Mesothelial cell of epicardium (in vitro differentiated cells): ENCODE data around the gene SERPINF2. TPM values are rescaled to one million over a fixed set of nuclear protein-coding genes. Genes with fewer than 3 reads are reported as not detected.

Experiments
- DNase-seq, 2 experiments: peaks; one replicate each; pipeline ENCODE4 v3.0.0; 2021; ENCODE audit warnings: low spot score in 2 of 2; ENCODE audit not compliant: unreplicated experiment in 2 of 2
- H3K27ac Mint-ChIP-seq: 2 replicates; pipeline ENCODE4 v1.8.0; 2021; ENCODE audit warnings: mixed read lengths
- H3K27me3 Mint-ChIP-seq: 2 replicates; pipeline ENCODE4 v1.8.0; 2021; ENCODE audit warnings: low read depth, mixed read lengths
- H3K36me3 Mint-ChIP-seq: 2 replicates; pipeline ENCODE4 v1.8.0; 2021; ENCODE audit warnings: mixed read lengths
- H3K4me1 Mint-ChIP-seq: 2 replicates; pipeline ENCODE4 v1.8.0; 2021; ENCODE audit warnings: mixed read lengths
- H3K4me3 Mint-ChIP-seq: 2 replicates; pipeline ENCODE4 v1.8.0; 2021; ENCODE audit warnings: mild to moderate bottlenecking, moderate library complexity, mixed read lengths
- H3K9me3 Mint-ChIP-seq: 2 replicates; pipeline ENCODE4 v1.8.0; 2021; ENCODE audit warnings: mixed read lengths
- total RNA-seq: library from RNA; stranded (reverse); gene quantifications from 3 replicates; pipeline ENCODE4 v1.2.1, GENCODE V29; 2021
- TF ChIP-seq, protein P1 (sequence below): fragments of 200-600 bp; sonication (generic); IDR thresholded peaks from one replicate; pipeline ENCODE4 v1.5.0; 2021; ENCODE audit warnings: antibody characterized with exemption; ENCODE audit not compliant: unreplicated experiment

Gene SERPINF2
- total RNA-seq, 1 donor from 2014 or later = 0.63 TPM

DNA sequence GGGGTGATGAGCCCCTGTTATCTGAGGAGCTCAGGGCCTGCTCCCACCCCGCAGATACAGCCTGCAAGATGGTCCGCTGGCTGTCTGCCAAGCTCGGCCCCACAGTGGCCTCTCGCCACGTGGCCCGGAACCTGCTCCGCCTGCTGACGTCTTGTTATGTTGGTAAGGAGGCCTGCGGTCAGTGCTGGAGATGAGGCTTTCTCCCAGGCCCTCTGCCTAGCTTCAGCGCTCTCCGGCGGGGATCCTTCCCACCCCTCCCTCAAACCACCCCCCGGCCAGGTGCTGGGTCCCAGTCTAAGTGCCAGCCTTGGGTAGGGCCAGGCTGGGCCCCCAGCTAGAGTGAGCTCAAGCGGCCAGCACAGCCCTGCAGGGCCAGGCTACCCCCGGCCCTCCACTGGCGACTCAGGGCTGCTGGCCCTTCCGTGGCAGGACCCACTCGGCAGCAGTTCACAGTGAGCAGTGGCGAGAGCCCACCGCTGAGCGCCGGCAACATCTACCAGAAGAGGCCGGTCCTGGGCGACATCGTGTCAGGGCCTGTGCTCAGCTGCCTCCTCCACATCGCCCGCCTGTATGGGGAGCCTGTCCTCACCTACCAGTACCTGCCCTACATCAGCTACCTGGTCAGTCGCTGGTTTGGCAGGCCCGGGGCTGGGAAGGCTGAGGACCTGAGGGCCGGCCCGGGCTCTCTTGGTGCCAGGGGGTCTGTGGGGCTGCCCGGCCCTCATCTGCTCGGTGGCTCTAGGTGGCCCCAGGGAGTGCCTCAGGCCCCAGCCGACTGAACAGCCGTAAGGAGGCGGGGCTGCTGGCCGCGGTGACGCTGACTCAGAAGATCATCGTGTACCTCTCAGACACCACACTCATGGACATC, 12.1 kb upstream of the SERPINF2 start:
- Mint-ChIP-seq H3K27ac (peak overlapping the region; percentile 34), H3K4me1 (peaks cover 7% of the 10 kb centered on the region), H3K4me3 (no peak overlapping the region), H3K9me3 (no peaks in the 10 kb centered on the region), H3K27me3 (no peaks in the 10 kb centered on the region), H3K36me3 (peaks cover 12% of the 10 kb centered on the region)
- DNase-seq = peak in 1 of 2 experiments; percentile 65
- TF ChIP-seq, protein P1, sequence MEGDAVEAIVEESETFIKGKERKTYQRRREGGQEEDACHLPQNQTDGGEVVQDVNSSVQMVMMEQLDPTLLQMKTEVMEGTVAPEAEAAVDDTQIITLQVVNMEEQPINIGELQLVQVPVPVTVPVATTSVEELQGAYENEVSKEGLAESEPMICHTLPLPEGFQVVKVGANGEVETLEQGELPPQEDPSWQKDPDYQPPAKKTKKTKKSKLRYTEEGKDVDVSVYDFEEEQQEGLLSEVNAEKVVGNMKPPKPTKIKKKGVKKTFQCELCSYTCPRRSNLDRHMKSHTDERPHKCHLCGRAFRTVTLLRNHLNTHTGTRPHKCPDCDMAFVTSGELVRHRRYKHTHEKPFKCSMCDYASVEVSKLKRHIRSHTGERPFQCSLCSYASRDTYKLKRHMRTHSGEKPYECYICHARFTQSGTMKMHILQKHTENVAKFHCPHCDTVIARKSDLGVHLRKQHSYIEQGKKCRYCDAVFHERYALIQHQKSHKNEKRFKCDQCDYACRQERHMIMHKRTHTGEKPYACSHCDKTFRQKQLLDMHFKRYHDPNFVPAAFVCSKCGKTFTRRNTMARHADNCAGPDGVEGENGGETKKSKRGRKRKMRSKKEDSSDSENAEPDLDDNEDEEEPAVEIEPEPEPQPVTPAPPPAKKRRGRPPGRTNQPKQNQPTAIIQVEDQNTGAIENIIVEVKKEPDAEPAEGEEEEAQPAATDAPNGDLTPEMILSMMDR = no peak

DNA sequence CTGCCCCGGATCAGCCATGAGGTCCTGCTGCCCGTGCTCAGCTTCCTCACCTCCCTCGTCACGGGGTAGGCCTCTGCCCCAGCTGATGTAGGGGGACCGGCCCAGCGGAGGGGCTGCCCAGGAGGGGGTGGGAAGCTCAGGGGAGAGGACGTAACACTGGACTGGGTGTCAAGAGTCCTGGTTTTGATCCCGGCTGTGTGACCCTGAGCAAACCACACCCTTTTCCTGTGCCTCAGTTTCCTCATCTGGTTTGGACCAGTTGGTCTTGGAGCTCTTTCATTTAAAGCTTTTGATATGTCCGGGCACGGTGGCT, 11.5 kb upstream of the SERPINF2 start:
- DNase-seq = no peak
- Mint-ChIP-seq H3K27me3 (no peaks in the 10 kb centered on the region), H3K9me3 (no peaks in the 10 kb centered on the region), H3K4me1 (peaks cover 8% of the 10 kb centered on the region), H3K36me3 (peaks cover 12% of the 10 kb centered on the region), H3K4me3 (no peak overlapping the region), H3K27ac (no peak overlapping the region)
- TF ChIP-seq, protein P1 = no peak

DNA sequence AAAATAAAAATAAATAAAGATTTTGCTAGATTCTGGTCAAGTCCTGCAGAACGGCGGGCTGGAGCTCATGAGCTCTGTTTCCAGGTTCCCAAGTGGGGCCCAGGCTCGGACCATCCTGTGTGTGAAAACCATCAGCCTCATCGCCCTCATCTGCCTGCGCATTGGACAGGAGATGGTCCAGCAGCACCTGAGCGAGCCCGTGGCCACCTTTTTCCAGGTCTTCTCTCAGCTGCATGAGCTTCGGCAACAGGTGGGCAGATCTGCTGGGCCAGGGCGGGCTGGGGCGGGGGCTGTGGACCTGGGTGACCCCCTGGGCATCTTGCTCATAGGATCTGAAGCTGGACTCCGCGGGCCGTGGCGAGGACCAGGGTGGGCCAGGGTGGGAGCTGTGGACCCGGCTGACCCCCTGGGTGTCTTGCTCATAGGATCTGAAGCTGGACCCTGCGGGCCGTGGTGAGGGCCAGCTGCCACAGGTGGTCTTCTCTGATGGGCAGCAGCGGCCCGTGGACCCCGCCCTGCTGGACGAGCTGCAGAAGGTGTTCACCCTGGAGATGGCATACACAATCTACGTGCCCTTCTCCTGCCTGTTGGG, 10.3 kb upstream of the SERPINF2 start:
- Mint-ChIP-seq H3K27ac (no peak overlapping the region), H3K4me1 (peaks cover 15% of the 10 kb centered on the region), H3K4me3 (no peak overlapping the region), H3K36me3 (peaks cover 14% of the 10 kb centered on the region), H3K27me3 (no peaks in the 10 kb centered on the region), H3K9me3 (no peaks in the 10 kb centered on the region)
- no peak for DNase-seq
- TF ChIP-seq, protein P1 = no peak

DNA sequence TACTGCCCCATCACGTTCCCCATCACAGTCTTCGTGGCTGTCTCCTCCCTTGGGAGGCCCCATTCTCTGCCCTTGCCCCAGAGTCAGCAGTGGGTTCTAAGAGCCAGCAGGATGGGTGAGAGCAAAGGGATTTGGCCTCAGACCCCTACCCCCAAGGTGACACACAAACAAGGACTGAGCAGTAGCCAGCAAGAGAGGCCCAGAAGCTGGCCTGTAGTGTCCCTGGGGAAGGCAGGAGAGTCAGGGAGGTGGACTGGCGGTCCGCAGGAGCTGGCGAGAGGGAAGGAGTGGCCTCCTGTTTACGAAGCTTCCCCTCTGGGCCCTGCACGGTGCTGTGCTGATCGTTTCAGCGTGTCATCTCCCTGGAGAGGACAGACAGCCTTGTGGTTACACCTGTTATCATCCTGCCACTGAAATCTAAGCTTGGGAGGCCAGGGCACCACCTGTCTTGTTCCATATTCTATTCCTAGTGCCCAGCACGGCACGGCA, 9.8 kb upstream of the SERPINF2 start:
- Mint-ChIP-seq H3K4me3 (no peak overlapping the region), H3K27ac (no peak overlapping the region)

DNA sequence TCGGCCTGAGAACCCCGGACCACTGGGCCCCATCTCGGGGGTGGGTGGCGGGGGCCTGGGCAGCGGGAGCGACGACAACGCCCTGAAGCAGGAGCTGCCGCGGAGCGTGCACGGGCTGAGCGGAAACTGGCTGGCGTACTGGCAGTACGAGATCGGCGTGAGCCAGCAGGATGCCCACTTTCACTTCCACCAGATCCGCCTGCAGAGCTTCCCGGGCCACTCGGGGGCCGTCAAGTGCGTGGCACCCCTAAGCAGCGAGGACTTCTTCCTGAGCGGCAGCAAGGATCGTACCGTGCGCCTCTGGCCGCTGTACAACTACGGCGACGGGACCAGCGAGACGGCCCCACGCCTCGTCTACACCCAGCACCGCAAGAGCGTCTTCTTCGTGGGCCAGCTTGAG, 8.9 kb upstream of the SERPINF2 start:
- Mint-ChIP-seq H3K27ac (no peak overlapping the region), H3K27me3 (no peaks in the 10 kb centered on the region), H3K4me1 (peaks cover 15% of the 10 kb centered on the region), H3K4me3 (no peak overlapping the region), H3K36me3 (peaks cover 15% of the 10 kb centered on the region), H3K9me3 (no peaks in the 10 kb centered on the region)
- TF ChIP-seq, protein P1 = no peak
- no peak for DNase-seq

More for the DNA sequence above, 9.8 kb upstream of the SERPINF2 start:
- Mint-ChIP-seq H3K36me3 (peaks cover 14% of the 10 kb centered on the region), H3K4me1 (peaks cover 15% of the 10 kb centered on the region), H3K27me3 (no peaks in the 10 kb centered on the region), H3K9me3 (no peaks in the 10 kb centered on the region)
- no peak for DNase-seq
- TF ChIP-seq, protein P1 = no peak
